Measurements from ENCODE around the gene PDPK1.
"Not testable (repeated sequence)": the region's sequence is repeated elsewhere in the genome, so short reads cannot be mapped to it uniquely, and the experiment has no call there.

PDPK1 gene

DNA sequence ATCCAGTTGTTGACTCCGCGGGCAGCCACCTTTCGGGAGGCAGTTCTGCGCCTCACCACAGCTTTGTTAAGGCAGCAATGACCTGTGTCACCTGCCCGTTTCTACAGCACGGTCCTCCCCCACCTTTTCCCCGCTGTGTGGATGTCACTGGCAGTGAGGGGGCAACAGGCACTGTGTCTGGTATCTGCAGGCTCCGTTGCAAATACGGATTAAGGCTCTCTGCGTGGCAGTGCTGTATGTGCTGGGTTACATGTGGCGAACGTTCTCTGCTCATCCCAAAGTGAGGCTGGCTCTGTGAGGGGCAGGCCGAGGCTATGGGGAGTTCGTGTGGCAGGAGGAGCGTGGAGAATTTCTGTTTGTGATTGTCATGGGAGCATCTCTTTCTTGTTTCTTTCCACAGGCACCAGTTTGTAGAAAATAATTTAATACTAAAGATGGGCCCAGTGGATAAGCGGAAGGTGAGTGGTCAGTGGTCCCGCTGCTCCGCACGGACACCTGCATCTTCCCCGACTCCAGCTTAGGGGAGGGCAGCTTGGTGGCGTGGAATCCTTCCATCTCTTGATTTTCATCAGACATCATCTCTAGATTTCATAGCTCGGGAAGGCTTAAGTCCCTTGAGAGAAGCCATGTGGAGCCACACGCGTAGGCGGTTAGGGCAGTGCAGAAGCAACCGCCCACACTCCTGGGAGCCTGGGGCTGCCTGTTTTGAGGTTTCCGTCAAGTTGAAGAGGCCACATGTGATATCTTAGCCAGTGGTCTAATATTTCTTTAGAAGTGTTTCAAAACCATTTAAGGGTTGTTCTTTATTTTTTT, 57.8 kb downstream of the PDPK1 start:
- no peak for ATAC-seq

DNA sequence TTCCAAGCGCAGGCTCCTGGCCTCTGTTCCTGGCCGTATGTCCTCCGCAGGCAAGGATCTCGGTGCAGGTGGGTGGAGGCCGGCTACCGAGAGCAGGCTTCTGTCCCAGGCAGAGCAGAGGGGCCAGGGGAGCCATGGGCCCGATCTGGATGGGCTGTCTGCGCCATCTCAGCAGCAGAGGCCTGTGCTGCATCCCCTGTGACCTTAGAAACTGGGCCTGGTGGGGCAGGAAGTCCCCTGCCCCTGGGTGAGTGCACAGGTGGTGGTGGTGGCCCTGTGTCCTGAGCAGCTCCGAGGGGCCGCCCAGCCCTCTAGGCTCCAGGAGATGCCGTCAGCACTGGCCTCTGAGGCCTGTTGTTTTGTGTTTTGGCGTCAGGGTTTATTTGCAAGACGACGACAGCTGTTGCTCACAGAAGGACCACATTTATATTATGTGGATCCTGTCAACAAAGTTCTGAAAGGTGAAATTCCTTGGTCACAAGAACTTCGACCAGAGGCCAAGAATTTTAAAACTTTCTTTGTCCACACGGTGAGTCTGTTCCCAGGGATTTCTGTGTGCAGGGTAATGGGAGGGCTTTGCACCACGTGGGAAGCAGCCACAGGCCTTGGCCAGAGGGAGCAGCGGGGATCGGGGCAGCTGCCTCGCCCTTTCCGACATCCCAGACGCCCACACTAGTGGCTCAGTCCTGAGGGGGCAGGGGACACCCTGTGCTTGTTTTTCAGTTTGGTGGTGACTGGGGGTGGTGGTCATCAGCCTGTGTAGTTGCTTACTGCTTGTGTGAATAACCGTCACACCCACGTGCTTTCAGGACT, 59.1 kb downstream of the PDPK1 start:
- no peak for ATAC-seq

DNA sequence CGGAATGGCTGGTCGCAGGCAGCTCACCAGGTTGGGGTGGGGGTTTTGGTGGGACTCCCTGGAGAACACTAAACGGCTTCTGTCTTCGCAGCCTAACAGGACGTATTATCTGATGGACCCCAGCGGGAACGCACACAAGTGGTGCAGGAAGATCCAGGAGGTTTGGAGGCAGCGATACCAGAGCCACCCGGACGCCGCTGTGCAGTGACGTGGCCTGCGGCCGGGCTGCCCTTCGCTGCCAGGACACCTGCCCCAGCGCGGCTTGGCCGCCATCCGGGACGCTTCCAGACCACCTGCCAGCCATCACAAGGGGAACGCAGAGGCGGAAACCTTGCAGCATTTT, 59.7 kb downstream of the PDPK1 start:
- no peak for ATAC-seq

DNA sequence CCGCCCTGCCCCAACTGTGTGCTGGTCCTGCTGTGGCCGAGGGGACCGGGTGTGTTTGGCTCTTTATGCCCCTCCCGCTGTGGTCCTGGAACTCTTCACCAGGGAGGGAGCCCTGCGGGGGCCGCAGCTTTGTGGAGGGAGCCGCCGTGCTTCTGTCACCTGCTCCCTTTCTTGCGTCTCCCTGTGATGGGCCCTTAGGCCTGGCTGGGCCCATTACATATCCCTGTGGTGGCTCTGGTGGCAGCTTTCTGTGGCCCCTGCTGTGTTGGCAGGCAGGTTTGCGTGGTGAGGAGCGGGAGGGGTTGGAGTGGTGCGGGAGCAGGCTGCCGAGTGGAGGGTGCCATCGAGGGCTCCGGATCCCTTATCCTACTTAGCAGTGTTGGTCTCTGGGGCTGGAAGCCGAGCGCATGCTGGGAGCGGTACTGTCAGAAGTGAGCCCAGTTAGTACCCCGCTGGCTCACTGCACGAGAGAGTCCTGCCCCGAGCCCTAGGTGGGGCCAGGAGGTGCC, 60.4 kb downstream of the PDPK1 start:
- ATAC-seq: no peak

DNA sequence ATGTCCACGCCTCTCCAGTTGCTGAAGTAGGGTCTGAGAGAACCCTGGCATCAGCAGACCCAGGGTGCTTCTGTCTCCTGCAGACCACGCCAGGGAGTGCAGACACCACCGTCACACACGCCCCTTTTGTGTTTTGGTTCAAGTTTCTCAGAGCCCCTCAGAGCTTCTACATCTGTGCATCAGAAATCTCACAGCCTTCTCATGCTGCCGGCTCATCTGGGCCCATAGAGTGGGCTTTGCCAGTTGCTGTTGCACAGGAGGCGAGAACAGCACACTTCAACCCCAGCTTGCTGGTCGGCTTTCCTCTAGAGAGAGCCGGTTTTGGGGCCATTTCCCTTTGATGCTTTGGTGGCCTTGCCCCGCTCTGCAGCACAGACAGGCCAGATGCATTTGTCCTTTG, 60.9 kb downstream of the PDPK1 start:
- ATAC-seq: no peak

DNA sequence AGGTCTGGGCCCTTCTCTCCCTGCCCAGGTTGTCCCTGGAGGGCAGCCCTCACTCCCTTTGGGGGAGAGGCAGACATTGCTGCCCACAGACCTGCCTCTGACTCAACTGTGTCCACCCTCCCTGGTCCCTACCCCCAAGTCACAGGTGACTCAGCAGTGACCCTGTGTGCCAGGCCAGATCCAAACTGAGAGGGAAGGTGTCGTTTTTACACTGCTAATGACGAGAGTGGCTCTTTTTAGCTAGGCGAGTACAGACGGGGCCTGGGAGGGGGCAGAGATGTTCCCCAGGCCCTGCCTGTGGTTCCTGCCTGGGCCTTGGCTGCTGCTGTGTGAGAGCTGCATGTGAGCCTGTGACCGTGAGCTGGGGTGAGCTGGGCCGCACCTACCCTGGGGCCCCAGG, 61.3 kb downstream of the PDPK1 start:
- not testable (repeated sequence) for ATAC-seq

DNA sequence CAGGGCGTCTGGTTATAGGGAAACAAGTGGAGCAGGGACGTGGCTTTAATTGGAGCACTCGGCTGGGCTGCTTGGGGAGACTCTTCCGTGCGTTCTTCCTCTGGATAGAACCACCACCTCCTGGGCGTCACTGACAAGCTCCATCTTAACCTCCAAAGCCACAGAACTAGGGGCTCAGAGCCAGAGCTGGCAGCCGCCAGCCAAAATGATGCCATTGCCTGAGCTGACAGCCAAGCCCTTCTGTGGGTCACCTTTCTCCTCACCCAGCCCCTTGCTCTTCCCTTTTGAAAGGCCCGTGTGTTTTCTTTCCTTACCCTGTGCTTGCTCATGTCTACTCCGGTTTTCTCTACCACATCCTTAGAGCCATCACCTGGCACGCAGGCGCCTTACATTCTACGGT, 62.0 kb downstream of the PDPK1 start:
- ATAC-seq: not testable (repeated sequence)

DNA sequence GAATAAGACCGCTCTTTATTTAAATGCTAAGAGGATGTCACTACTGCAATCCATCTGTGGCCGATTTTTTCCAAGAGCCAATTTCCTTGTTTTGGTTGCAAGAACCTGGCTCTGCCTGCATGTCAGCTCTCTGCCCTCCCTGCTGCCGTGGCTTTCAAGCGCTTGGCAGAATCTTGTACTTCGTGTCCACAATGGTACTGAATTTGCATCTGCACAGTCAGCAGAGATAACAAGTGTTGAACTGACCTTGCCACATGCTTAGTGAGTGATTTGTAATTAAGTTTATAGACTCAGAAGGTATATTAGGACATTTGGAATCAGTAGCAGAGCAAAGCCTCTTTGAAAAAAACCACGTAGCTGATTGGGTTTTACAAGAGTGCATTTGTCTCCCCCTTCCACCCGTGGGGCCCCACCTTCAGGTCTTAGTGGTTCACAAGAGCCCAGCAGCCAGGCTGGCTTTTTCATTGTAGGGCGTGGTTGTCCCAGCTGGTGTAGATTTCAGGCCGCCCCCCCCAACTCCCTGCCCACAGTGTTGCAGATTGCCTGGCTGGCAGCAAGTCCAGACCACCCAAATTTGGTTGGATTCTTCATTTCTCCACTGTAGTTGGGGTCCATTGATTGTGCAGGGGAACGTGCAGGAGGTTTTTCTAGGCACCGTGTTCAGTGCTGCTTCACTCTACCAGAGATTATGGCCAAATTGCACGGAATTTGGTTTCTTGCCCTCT, 63.6 kb downstream of the PDPK1 start:
- ATAC-seq: not testable (repeated sequence)

DNA sequence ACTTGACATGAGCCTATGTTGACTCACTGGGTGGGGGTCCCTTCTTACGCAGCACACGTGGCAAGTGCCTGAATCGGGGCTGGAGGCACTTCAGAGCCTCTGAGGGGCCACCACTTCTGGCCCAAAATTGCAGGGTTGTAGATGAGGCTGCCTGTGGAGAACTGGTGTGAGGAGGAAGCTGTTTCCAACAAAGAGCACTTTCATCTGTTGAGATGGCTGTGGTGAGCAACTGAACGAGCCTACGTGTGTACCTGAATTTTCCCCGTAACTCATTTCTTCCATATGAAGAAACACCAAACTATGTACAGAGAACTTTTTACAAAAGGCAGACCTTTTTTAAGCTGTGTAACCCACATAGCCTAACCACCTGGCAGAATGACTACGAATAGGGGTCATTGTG, 64.4 kb downstream of the PDPK1 start:
- ATAC-seq: not testable (repeated sequence)

DNA sequence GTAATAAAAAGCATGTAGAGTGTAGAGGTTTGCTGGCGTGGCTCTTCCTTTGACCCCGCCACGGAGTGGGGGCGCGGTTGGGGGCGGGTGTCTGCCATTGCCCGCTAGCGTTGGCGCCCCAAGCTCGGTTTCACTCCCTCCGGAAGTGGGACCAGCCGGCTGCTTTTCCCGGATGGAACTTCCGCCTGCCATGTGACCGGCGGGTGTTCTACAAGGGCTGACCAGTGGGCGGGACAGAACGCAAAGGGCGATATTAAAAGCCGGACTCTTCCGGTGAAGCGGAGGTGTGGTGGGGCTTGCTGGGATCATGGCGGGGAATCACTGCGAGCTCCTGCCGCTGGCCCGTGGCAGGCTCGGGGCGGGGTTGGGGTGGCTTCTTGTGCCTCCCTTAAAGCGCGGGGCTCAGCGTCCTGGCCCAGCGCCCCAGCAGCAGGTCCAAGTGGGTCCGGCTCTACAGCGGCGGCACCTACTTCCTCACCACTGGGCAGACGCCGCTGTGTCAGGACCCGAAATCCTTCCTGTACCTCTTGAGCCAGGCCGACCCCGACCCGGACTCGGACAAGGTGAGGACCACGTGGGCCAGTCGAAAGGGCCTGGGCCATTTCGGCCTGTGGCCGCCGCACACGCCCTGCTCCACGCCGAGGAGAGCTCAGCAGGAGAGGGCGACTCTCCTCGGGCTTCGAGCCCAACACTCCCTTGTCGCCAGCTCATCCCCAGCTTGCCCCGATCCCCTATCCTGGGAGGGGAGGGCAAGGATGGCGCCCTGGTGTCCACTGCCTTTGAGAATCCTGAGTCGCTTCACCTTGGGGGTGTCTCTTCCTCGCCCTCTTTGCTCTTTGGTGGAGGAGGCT, 65.6 kb downstream of the PDPK1 start:
- peak; percentile 85 to 89 for ATAC-seq

DNA sequence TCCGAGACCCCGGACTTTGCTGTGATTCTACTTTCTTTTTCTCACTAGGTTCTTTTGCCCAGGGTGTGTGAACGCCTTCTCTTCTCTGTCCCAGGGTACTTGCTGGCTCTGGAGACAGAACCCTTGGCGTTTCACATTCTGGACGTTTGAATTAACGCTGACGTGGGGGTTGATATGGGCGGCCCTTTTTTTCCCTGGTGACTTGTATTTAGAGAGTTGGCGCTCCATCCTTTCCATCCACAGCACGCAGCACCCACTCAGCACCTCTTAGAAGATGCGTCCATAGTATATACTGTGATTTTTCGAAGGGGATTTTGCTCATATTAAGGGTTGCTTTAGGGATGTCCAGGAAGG, 66.2 kb downstream of the PDPK1 start:
- peak; percentile 3 to 14 for ATAC-seq

DNA sequence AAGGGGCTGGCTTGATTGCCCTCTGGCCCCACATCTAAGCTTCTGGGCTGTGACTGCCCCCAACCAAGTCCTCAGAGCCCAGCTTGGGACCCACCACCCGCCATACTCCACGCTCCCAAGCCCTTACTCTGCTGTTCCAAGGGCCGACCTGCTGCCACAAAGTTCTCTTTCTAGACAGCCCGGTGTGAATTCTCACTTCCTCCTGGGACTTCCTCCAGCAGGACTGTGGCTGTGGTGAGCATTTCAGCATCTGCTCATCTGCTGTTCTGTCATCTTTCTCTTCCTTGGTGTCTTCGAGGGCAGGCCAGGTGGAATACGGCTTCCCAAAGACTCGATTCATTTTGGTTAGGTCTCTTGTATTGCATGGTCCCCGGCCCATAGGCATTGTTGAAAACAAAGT, 69.0 kb downstream of the PDPK1 start:
- ATAC-seq: peak in 1 of 2 donors; percentile 11

DNA sequence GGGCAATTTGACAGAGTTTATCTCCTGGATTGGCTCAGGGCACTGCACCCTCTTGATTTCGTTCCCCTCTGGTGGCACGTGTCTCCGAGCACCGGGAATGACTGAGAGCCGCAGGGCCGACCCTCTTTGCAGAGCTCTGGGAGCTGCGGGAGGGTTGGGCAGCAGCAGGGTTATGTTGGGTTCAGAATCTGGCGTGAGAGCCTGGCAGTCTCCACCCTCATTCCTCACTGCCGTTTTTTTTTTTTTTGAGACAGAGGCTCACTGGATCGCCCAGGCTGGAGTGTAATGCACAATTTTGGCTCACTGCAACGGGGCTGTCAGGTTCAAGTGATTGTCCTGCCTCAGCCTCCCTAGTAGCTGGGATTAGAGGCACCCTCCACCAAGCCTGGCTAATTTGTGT, 71.5 kb downstream of the PDPK1 start:
- not testable (repeated sequence) for ATAC-seq

DNA sequence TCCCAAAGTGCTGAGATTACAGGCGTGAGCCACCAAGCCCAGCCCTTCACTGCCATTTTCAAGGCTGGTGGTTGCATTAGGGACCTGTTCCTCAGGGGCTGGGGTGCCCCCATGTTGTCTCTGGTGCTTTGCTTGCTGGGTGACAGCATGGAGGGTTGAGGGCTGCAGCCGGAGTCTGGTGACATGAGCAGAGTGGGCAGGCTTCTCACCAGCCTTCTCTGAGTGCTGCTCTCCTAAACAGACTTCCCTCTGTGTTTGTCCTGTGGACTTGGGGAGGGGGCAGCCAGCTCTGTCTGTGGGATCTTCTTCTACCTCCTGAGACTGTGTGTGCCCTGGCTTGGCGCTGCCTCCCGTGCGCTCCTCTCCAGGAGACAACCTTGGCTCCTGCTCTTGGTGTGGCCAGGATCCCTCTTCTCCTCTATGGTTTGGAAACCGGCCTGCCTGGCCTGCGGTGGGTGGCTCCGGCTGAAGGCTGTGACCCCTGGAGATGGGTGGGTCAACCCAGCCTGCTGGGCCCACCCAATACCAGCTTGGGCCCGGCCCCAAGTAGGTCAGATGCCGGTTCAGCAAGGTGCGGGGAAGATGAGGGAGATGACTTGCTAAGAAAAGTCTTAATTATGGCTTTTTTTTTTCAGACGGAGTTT, 72.1 kb downstream of the PDPK1 start:
- no peak for ATAC-seq

DNA sequence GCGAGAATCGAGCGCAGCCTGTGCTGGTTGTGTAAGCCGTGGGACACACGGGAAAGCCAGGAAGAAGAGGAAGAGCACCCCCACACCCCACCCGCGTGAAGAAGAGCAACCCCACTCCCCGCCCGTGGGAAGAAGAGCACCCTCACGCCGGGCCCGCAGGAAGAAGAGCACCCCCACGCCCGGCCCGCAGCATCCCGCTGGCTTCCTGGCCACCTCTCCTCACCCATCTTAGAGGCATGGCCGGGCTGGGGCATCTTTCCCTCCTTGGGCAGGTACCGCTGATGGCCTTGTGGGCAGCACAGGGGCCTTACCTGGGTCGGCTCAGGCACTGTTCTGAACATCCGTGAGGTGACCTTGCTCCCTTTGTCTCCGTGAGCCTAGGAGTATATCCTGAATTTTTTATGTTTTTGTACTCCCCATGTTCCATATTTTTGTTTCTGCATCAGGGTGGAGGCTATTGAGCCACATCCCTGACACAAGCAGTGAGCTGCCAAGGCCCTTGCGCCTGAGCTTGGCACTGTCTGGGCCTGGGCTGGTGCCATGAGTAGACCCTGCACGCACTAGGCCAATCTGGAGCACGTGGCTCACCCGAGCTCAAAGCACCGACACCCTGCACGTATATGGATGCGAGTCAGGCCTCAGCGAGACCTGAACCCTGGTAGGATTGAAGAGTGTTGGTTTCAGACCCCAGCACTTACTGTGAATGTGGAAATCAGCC, 73.1 kb downstream of the PDPK1 start:
- ATAC-seq: no peak

DNA sequence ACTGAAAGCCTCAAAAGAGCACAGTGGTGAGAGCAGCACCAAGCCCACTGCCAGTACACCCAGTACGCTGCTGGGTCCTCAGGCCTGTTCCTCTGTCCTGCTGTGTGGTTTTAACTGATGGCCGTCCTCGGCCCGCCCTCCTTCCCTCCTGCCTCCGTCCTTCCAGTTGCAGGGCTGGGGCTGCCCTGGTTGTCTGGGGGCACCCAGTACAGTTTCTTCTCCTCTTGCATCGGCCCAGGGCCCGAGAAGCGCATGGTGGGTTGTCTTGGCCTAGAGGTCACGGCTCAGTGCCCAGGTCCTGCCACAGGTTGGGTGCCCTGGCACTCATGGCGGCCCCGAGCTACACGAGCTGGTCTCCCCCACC, 73.7 kb downstream of the PDPK1 start:
- ATAC-seq: no peak

DNA sequence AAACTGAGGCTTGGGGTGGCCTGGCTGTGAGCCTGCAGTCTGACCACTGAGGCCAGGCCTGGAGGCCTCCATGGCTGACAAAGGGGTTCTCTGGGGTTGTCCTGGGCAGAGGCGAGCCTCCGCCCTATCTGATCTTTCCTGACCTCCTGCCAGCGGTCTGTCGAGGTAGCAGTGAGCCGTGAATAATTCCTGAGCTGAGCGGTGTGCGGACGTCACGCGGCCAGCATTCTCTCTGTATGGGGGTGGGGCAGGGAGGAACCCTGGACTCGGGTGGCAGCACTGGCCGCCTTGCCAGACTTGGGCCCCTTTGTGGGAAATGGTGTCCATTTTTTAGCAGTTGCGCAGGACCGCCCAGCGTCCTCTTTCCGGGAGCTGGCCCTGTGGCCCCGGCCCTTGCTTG, 74.1 kb downstream of the PDPK1 start:
- not testable (repeated sequence) for ATAC-seq

DNA sequence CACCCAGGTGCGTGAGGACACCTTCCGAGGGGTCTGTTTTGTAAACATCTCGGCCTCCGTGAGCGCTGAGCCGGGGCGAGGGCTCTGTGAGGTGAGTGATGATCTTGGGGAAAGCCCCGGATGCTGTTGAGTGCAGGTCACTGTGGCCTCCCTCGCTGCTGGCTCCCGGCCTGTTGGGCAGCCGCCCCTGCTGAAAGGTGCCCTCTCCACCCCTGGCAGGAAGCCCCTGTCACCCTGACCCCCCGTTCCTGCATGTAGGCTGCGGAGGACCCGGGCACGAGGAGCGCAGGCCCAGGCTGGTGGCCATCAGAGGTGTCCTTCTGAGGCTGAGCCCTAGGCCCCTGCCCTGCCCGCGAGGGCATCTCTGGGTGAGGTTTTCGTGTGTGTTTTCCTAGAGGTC, 75.4 kb downstream of the PDPK1 start:
- not testable (repeated sequence) for ATAC-seq

DNA sequence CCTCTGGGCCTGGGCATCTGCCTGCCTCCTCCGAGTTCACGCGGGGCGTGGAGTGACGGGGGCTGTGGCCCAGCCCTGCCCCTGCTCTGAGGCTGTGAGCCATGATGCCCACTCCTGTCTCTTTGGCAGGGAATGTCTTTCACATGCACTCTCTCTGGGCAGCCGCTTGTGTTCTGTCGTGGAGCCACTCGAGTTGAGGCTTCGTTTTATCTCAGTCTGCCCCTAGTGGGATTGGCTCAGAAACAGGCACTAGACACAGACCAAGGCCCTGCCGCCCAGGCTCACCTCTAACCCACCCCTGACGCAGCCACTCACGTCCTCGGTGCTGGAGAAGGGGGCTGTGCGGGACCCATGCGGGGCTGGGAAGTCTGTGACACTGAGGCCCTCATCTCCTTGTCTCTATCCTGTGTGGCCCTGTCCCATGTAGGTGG, 77.0 kb downstream of the PDPK1 start:
- no peak for ATAC-seq

DNA sequence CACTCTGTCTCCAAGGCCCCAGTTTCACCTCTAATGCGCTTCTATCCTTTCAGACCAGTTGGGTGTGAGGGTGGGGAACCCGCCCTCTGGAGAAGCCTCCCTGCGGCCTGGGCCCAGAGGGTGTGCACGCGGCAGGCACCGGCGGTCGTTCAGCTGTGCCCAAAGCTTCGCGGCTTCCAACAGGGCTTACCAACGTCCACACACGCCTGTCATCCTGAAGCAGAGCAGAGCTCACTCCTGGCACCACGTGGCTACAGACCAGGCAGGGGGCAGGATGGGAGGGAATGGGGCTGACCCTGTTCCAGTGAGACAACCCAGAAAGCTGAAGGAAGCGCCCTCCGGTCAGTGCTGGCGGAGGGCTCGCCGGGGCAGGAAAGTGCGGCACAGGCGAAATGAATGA, 81.1 kb downstream of the PDPK1 start:
- not testable (repeated sequence) for ATAC-seq

DNA sequence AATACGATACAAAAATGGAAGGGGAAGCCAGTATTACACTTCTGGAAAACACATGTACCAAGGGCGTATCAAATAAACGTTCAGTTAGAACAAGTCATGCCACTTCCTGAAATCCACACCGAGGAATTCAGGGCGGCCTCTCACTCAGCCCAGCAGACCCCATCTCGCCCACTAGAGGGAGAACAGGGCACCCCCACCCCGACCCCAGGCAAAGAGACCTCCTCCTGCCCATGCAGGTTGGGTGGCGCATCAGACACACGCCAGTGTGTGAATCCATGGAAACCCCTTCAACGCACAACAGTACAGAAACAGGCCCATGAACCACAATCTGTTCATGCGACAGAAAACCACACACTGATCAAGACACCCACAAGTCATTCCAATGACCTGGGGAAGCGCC, 81.8 kb downstream of the PDPK1 start:
- ATAC-seq: peak in 1 of 2 donors; percentile 45
